Liver (tissue), 9 donors: ENCODE measurements around the gene SMC6. TPM values are rescaled to one million over a fixed set of nuclear protein-coding genes. Genes with fewer than 3 reads are reported as not detected.

Experiments used
- DNase-seq: peaks from one replicate; pipeline ENCODE4 v3.0.0-alpha.2; 2017; ENCODE audit warnings: low spot score
- H3K27ac ChIP-seq, 2 donors: one replicate each; pipeline ENCODE4 v1.7.0; 2013; ENCODE audit warnings: inconsistent platforms in 2 of 2, low read length in 2 of 2, control low read depth in 1 of 2, low read depth in 1 of 2, mild to moderate bottlenecking in 1 of 2
- H3K27me3 ChIP-seq, 4 donors: one replicate each; pipeline versions ENCODE4 v1.6.1 to v1.7.0; 2013; ENCODE audit warnings: low read length in 3 of 4, inconsistent platforms in 1 of 4, mild to moderate bottlenecking in 1 of 4, moderate library complexity in 1 of 4; ENCODE audit not compliant: control insufficient read depth in 4 of 4, insufficient read depth in 4 of 4
- H3K36me3 ChIP-seq, 4 donors: one replicate each; pipeline versions ENCODE4 v1.6.1 to v1.7.0; 2013; ENCODE audit warnings: low read length in 3 of 4, mild to moderate bottlenecking in 3 of 4, low read depth in 1 of 4, moderate library complexity in 1 of 4; ENCODE audit not compliant: control insufficient read depth in 4 of 4, insufficient read depth in 3 of 4
- H3K4me1 ChIP-seq, 4 donors: one replicate each; pipeline versions ENCODE4 v1.6.1 to v1.7.0; 2013; ENCODE audit warnings: low read length in 3 of 4, mild to moderate bottlenecking in 3 of 4, moderate library complexity in 1 of 4; ENCODE audit not compliant: control insufficient read depth in 4 of 4, insufficient read depth in 4 of 4
- H3K4me3 ChIP-seq, 3 donors: one replicate each; pipeline versions ENCODE4 v1.6.1 to v1.7.0; 2013; ENCODE audit warnings: low read length in 3 of 3, control low read depth in 1 of 3, low read depth in 1 of 3, mild to moderate bottlenecking in 1 of 3
- H3K9ac ChIP-seq, 2 donors: one replicate each; pipeline ENCODE4 v1.7.0; 2013; ENCODE audit warnings: low read length in 2 of 2, mild to moderate bottlenecking in 2 of 2, moderate library complexity in 2 of 2, control low read depth in 1 of 2, low read depth in 1 of 2
- H3K9me3 ChIP-seq, 4 donors: one replicate each; pipeline versions ENCODE4 v1.6.1 to v1.7.0; 2013; ENCODE audit warnings: low read length in 3 of 4; ENCODE audit not compliant: control insufficient read depth in 4 of 4
- ATF3 ChIP-seq: IDR thresholded peaks from 2 replicates; pipeline ENCODE4 v1.6.1; 2016; ENCODE audit warnings: antibody characterized with exemption
- EGR1 ChIP-seq, 2 donors: IDR thresholded peaks; 2 replicates each; pipeline ENCODE4 v1.6.1; 2016 to 2018; ENCODE audit warnings: antibody characterized with exemption in 2 of 2, low read depth in 2 of 2
- FOXA1 ChIP-seq: IDR thresholded peaks from 2 replicates; pipeline ENCODE4 v1.6.1; 2016; ENCODE audit warnings: antibody characterized with exemption
- FOXA2 ChIP-seq: IDR thresholded peaks from 2 replicates; pipeline ENCODE4 v1.6.1; 2016; ENCODE audit warnings: antibody characterized with exemption
- GABPA ChIP-seq, 2 donors: IDR thresholded peaks in 1 of 2; conservative IDR thresholded peaks in 1 of 2; 2 replicates each; pipeline ENCODE4 v1.6.1; 2016; ENCODE audit warnings: antibody characterized with exemption in 2 of 2, mild to moderate bottlenecking in 1 of 2, moderate library complexity in 1 of 2
- HNF4A ChIP-seq, 2 donors: conservative IDR thresholded peaks; 2 replicates each; pipeline ENCODE4 v1.6.1; 2016; ENCODE audit warnings: antibody characterized with exemption in 2 of 2, mild to moderate bottlenecking in 2 of 2
- HNF4G ChIP-seq: IDR thresholded peaks from 2 replicates; pipeline ENCODE4 v1.6.1; 2016; ENCODE audit warnings: antibody characterized with exemption
- JUND ChIP-seq, 2 donors: IDR thresholded peaks; 2 replicates each; pipeline ENCODE4 v1.6.1; 2016; ENCODE audit warnings: antibody characterized with exemption in 2 of 2
- NR2F2 ChIP-seq: IDR thresholded peaks from 2 replicates; pipeline ENCODE4 v1.6.1; 2016; ENCODE audit warnings: antibody characterized with exemption
- RAD21 ChIP-seq, 2 donors: IDR thresholded peaks; 2 replicates each; pipeline ENCODE4 v1.6.1; 2016; ENCODE audit warnings: antibody characterized with exemption in 2 of 2, mild to moderate bottlenecking in 2 of 2
- REST ChIP-seq: IDR thresholded peaks from 2 replicates; pipeline ENCODE4 v1.6.1; 2016; ENCODE audit warnings: antibody characterized with exemption, mild to moderate bottlenecking
- RXRA ChIP-seq, 2 donors: IDR thresholded peaks; 2 replicates each; pipeline ENCODE4 v1.6.1; 2017 to 2018; ENCODE audit warnings: antibody characterized with exemption in 2 of 2, mild to moderate bottlenecking in 1 of 2
- SP1 ChIP-seq: IDR thresholded peaks from 2 replicates; pipeline ENCODE4 v1.6.1; 2018; ENCODE audit warnings: antibody characterized with exemption, mild to moderate bottlenecking
- TAF1 ChIP-seq: conservative IDR thresholded peaks from 2 replicates; pipeline ENCODE4 v1.6.1; 2016; ENCODE audit warnings: antibody characterized with exemption, mild to moderate bottlenecking
- YY1 ChIP-seq: IDR thresholded peaks from 2 replicates; pipeline ENCODE4 v1.6.1; 2016; ENCODE audit warnings: antibody characterized with exemption, mild to moderate bottlenecking
- WGBS: extraction: QIAGEN DNeasy Blood & Tissue Kit; methylation state at CpG from one replicate; pipeline ENCODE4 v1.1.7; 2013; 5-methylcytosine and 5-hydroxymethylcytosine counted together
- polyA plus RNA-seq, 2 donors: library from polyadenylated mRNA; stranded (reverse) in 1 of 2; unstranded in 1 of 2; fragments of 200-250 nt in 1 of 2; fragments of >200 nt in 1 of 2; fragmentation: Nextera tagmentation in 1 of 2; extraction: Ambion mirVana in 1 of 2; gene quantifications; one replicate each; pipeline versions ENCODE4 v1.2.1 to v1.2.3, GENCODE V29; 2013 to 2015
- total RNA-seq, 2 donors: library from RNA; depleted of rRNA; stranded (reverse); fragments of >200 nt; gene quantifications; one replicate each; pipeline ENCODE4 v1.2.3, GENCODE V29; 2014
- TF ChIP-seq, protein P1 (sequence below): fragments of 150-350 bp; IDR thresholded peaks from 2 replicates; pipeline ENCODE4 v1.5.1; 2017; ENCODE audit warnings: improper control_type of control experiment, low read depth, low read length; ENCODE audit not compliant: missing input control
- TF ChIP-seq, protein P2 (sequence below): IDR thresholded peaks from 2 replicates; pipeline ENCODE4 v1.6.1; 2016; ENCODE audit warnings: antibody characterized with exemption
- donor health status: healthy.
- donor health status: healthy.
- donor health status: healthy.
- donor health status: healthy.
- donor health status: healthy.

The SMC6 gene
- total and polyA plus RNA-seq, 4 donors, result 2.6 to 22.3 (median 11.0) TPM

GRCh38 chr2:17791121-17791816 is 37.7 kb upstream of the SMC6 start:
- Histone ChIP-seq H3K9me3 (no peaks in the 10 kb centered on the region), H3K4me3 (no peak overlapping the region), H3K27ac (no peak overlapping the region), H3K4me1 (no peaks in the 10 kb centered on the region), H3K9ac (no peak overlapping the region), H3K36me3 (no peaks in the 10 kb centered on the region), H3K27me3 (no peaks in the 10 kb centered on the region)
- 53% methylated on average over 5 of the region's 5 CpGs for WGBS
- no peak for TF ChIP-seq FOXA1
- TF ChIP-seq, protein P1, sequence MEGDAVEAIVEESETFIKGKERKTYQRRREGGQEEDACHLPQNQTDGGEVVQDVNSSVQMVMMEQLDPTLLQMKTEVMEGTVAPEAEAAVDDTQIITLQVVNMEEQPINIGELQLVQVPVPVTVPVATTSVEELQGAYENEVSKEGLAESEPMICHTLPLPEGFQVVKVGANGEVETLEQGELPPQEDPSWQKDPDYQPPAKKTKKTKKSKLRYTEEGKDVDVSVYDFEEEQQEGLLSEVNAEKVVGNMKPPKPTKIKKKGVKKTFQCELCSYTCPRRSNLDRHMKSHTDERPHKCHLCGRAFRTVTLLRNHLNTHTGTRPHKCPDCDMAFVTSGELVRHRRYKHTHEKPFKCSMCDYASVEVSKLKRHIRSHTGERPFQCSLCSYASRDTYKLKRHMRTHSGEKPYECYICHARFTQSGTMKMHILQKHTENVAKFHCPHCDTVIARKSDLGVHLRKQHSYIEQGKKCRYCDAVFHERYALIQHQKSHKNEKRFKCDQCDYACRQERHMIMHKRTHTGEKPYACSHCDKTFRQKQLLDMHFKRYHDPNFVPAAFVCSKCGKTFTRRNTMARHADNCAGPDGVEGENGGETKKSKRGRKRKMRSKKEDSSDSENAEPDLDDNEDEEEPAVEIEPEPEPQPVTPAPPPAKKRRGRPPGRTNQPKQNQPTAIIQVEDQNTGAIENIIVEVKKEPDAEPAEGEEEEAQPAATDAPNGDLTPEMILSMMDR, result no peak
- no peak for TF ChIP-seq EGR1 (IDR thresholded peaks at IDR 0.05; ENCODE audit: low read depth in 2 of 2)
- TF ChIP-seq REST, result no peak
- TF ChIP-seq HNF4A (conservative IDR thresholded peaks at IDR 0.05), result no peak
- no peak for TF ChIP-seq RAD21 (IDR thresholded peaks at IDR 0.05)
- TF ChIP-seq, protein P2, sequence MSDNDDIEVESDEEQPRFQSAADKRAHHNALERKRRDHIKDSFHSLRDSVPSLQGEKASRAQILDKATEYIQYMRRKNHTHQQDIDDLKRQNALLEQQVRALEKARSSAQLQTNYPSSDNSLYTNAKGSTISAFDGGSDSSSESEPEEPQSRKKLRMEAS, result no peak
- TF ChIP-seq YY1, result no peak
- TF ChIP-seq SP1, result no peak
- no peak for DNase-seq

DNA sequence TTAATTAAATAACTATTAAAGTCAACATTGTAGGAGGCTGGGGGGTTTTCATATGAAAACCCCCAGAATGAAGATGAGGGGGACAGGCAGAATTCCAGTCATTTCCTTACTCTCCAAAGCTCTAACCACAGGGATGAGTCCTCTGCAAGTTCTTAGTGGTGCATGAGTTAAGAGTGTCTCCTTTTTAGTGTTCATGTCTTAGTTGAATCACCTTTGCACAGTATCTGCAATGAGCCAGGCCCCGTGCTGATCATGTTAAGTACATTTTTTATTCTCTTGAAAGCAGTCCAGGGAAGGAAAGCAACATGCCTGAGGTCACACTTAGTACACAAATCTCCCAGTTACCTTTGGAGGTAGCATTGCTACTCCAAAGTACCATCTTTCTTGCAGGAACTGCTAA is 36.9 kb upstream of the SMC6 start:
- Histone ChIP-seq H3K9me3 (no peaks in the 10 kb centered on the region), H3K27ac (no peak overlapping the region), H3K9ac (no peak overlapping the region), H3K36me3 (no peaks in the 10 kb centered on the region), H3K27me3 (no peaks in the 10 kb centered on the region), H3K4me3 (no peak overlapping the region), H3K4me1 (no peaks in the 10 kb centered on the region)
- TF ChIP-seq FOXA2, result no peak
- TF ChIP-seq RAD21 (IDR thresholded peaks at IDR 0.05), result no peak
- no peak for TF ChIP-seq NR2F2
- no peak for TF ChIP-seq JUND (IDR thresholded peaks at IDR 0.05)
- no peak for TF ChIP-seq REST
- TF ChIP-seq GABPA (IDR thresholded peaks at IDR 0.05 in 1 of 2, conservative IDR thresholded peaks at IDR 0.05 in 1 of 2), result no peak
- TF ChIP-seq EGR1 (IDR thresholded peaks at IDR 0.05; ENCODE audit: low read depth in 2 of 2), result no peak
- TF ChIP-seq RXRA (IDR thresholded peaks at IDR 0.05), result no peak
- no peak for TF ChIP-seq FOXA1
- no peak for TF ChIP-seq TAF1
- TF ChIP-seq, protein P1, result no peak
- TF ChIP-seq HNF4G, result no peak
- TF ChIP-seq HNF4A (conservative IDR thresholded peaks at IDR 0.05), result no peak
- no peak for TF ChIP-seq ATF3
- TF ChIP-seq, protein P2, result no peak
- TF ChIP-seq SP1, result no peak
- DNase-seq, result no peak
- 61% methylated on average over 1 of the region's 1 CpG for WGBS
